K562 (cell line): ENCODE measurements around the gene C2CD4D. TPM values are rescaled to one million over a fixed set of nuclear protein-coding genes. Genes with fewer than 3 reads are reported as not detected.

Experiments
- ATAC-seq: fragments of 200-7000 bp; cut with Tn5 transposase; 3 replicates; pipeline ENCODE4 v1.9.1; 2020; ENCODE audit warnings: moderate library complexity
- BruUV-seq: library from RNA; stranded (reverse); fragments of 400-500 nt; replicated peaks from 2 replicates; lab custom pipeline; 2021; lab: Mats Ljungman, UMichigan
- CTCF ChIA-PET: fragments of 300-600 bp; formaldehyde crosslinking; extraction: SDS; loops from one replicate; lab custom pipeline; 2021; ENCODE audit warnings: low intra/inter-chr PET ratio; lab: Yijun Ruan, JAX
- POLR2A ChIA-PET: fragments of 300-600, 350-650 bp; sonication (Branson Sonifier 250); formaldehyde crosslinking; extraction: SDS; loops from one replicate; lab custom pipeline; 2021; ENCODE audit warnings: antibody characterized with exemption, inconsistent platforms; lab: Yijun Ruan, JAX
- DNase-seq, 4 experiments: peaks; one replicate each; pipeline versions ENCODE4 v3.0.0 to v3.0.0-alpha.2; 2011 to 2018; ENCODE audit warnings: low spot score in 3 of 4, mixed read lengths in 3 of 4; ENCODE audit errors: extremely low read depth in 1 of 4
- FAIRE-seq: peaks from 2 replicates; lab custom pipeline; 2011; peaks lifted over from hg19 to GRCh38; lab: Jason Lieb, UNC
- H2AFZ ChIP-seq: 2 replicates; pipeline ENCODE4 v1.6.0; 2011; ENCODE audit warnings: low read depth, low read length, control low read depth, inconsistent platforms
- H3K27ac ChIP-seq: fragments of 200-600 bp; 3 replicates; pipeline ENCODE4 v1.8.0; 2011; ENCODE audit warnings: low read depth, mild to moderate bottlenecking, control low read depth, inconsistent platforms, low read length, moderate library complexity, mixed read lengths; ENCODE audit errors: extremely low read depth
- H3K27me3 ChIP-seq, 2 experiments: fragments of 300-600 bp in 1 of 2; 2 replicates in 1 of 2; 3 replicates in 1 of 2; pipeline versions ENCODE4 v1.6.0 to v1.8.0; 2011; ENCODE audit warnings: inconsistent platforms in 2 of 2, low read length in 2 of 2, mild to moderate bottlenecking in 1 of 2, mixed read lengths in 1 of 2, moderate library complexity in 1 of 2; ENCODE audit not compliant: control insufficient read depth in 2 of 2, insufficient read depth in 2 of 2
- H3K36me3 ChIP-seq: fragments of 300-600 bp; 3 replicates; pipeline ENCODE4 v1.8.0; 2011; ENCODE audit warnings: mild to moderate bottlenecking, low read length, inconsistent platforms; ENCODE audit not compliant: control insufficient read depth, insufficient read depth
- H3K4me1 ChIP-seq, 2 experiments: fragments of 200-600 bp in 1 of 2; replicated peaks in 1 of 2; 2 replicates in 1 of 2; 3 replicates in 1 of 2; pipeline versions ENCODE4 v1.5.1 to v1.8.0; 2011; ENCODE audit warnings: inconsistent platforms in 2 of 2, low read length in 2 of 2, mild to moderate bottlenecking in 1 of 2, mixed read lengths in 1 of 2, moderate library complexity in 1 of 2; ENCODE audit not compliant: control insufficient read depth in 2 of 2, insufficient read depth in 2 of 2
- H3K4me2 ChIP-seq: 2 replicates; pipeline ENCODE4 v1.6.1; 2011; ENCODE audit warnings: low read length, control low read depth, inconsistent platforms, mixed read lengths; ENCODE audit not compliant: insufficient read depth
- H3K4me3 ChIP-seq: fragments of 200-600 bp; sonication (generic), shearing (Covaris generic); 2 replicates; pipeline ENCODE4 v1.5.1; 2016; ENCODE audit warnings: control low read depth, inconsistent platforms
- H3K79me2 ChIP-seq: fragments of 200-600 bp; 3 replicates; pipeline ENCODE4 v1.8.0; 2011; ENCODE audit warnings: low read length, inconsistent platforms; ENCODE audit not compliant: control insufficient read depth, insufficient read depth
- H3K9ac ChIP-seq, 2 experiments: 2 replicates each; pipeline versions ENCODE4 v1.6.0 to v1.6.1; 2011; ENCODE audit warnings: low read depth in 2 of 2, low read length in 2 of 2, control low read depth in 1 of 2, inconsistent platforms in 1 of 2, mild to moderate bottlenecking in 1 of 2, mixed read lengths in 1 of 2; ENCODE audit not compliant: insufficient read depth in 1 of 2
- H3K9me1 ChIP-seq: one replicate; pipeline ENCODE4 v1.6.0; 2011; ENCODE audit warnings: inconsistent platforms, mild to moderate bottlenecking, low read length, moderate library complexity; ENCODE audit not compliant: control insufficient read depth, insufficient read depth
- H3K9me3 ChIP-seq: replicated peaks from 2 replicates; pipeline ENCODE4 v1.5.1; 2011; ENCODE audit warnings: low read depth, low read length, inconsistent platforms; ENCODE audit not compliant: control insufficient read depth, insufficient read depth
- H4K20me1 ChIP-seq: replicated peaks from 2 replicates; pipeline ENCODE4 v1.6.1; 2011; ENCODE audit warnings: low read length, inconsistent platforms, mixed read lengths; ENCODE audit not compliant: control insufficient read depth, insufficient read depth
- CHD2 ChIP-seq: IDR thresholded peaks from 2 replicates; pipeline ENCODE4 v1.6.1; 2011; ENCODE audit warnings: low read depth, low read length
- CUX1 ChIP-seq: fragments of 200-800 bp; sonication (Bioruptor generic); IDR thresholded peaks from 2 replicates; pipeline ENCODE4 v1.6.1; 2016; ENCODE audit warnings: missing genetic modification characterization, missing compliant biosample characterization
- HDGF ChIP-seq: fragments of 450-650 bp; IDR thresholded peaks from 2 replicates; pipeline ENCODE4 v1.6.1; 2016
- PHB2 ChIP-seq: fragments of 450-650 bp; IDR thresholded peaks from 2 replicates; pipeline ENCODE4 v1.6.1; 2017; ENCODE audit warnings: low read depth
- PTTG1 ChIP-seq: fragments of 450-650 bp; IDR thresholded peaks from 2 replicates; pipeline ENCODE4 v1.6.1; 2016; ENCODE audit warnings: low read depth, mild to moderate bottlenecking, missing genetic modification characterization, missing compliant biosample characterization
- YBX1 ChIP-seq: fragments of 450-650 bp; IDR thresholded peaks from 2 replicates; pipeline ENCODE4 v1.7.1; 2016; ENCODE audit warnings: mild to moderate bottlenecking
- ZBTB7A ChIP-seq: IDR thresholded peaks from 2 replicates; pipeline ENCODE4 v1.6.1; 2011; ENCODE audit warnings: low read depth, mild to moderate bottlenecking, low read length, moderate library complexity, borderline replicate concordance; ENCODE audit not compliant: control insufficient read depth
- ZBTB8A ChIP-seq: fragments of 450-650 bp; IDR thresholded peaks from 2 replicates; pipeline ENCODE4 v1.6.1; 2018; ENCODE audit warnings: mild to moderate bottlenecking, moderate library complexity; ENCODE audit not compliant: partially characterized antibody
- ZFPM2 ChIP-seq: fragments of 250-450 bp; sonication (Bioruptor Pico); IDR thresholded peaks from 2 replicates; pipeline ENCODE4 v1.5.1; 2022; ENCODE audit warnings: mild to moderate bottlenecking
- ZNF277 ChIP-seq: fragments of 250-450 bp; sonication (Bioruptor Pico); IDR thresholded peaks from 2 replicates; pipeline ENCODE4 v1.8.0; 2022; ENCODE audit warnings: inconsistent platforms, mild to moderate bottlenecking, moderate library complexity, borderline replicate concordance
- ZNF408 ChIP-seq: fragments of 250-450 bp; sonication (Bioruptor Pico); IDR thresholded peaks from 2 replicates; pipeline ENCODE4 v1.4.0; 2020; ENCODE audit warnings: low read depth, mild to moderate bottlenecking, moderate library complexity
- ZNF561 ChIP-seq: fragments of 450-650 bp; formaldehyde crosslinking; conservative IDR thresholded peaks from 2 replicates; pipeline ENCODE4 v1.4.0; 2020; ENCODE audit warnings: mild to moderate bottlenecking, moderate library complexity
- WGBS: fragments of 100-300 bp; shearing (Covaris generic); methylation state at CpG from one replicate; pipeline ENCODE4 v1.1.6; 2016; ENCODE audit warnings: low coverage, mixed read lengths; ENCODE audit not compliant: insufficient coverage; ENCODE audit errors: missing lambda C conversion rate; 5-methylcytosine and 5-hydroxymethylcytosine counted together
- in situ Hi-C: fragments of 300-500 bp; cut with MboI; formaldehyde crosslinking; loops from 4 replicates; pipeline ENCODE4 v1.15.0; 2018; ENCODE audit warnings: inconsistent platforms, mixed read lengths
- intact Hi-C: fragments of 100-400 bp; cut with micrococcal nuclease; formaldehyde crosslinking; loops from 2 replicates; pipeline ENCODE4 v1.14.2; 2022
- polyA plus RNA-seq, 8 experiments: library from polyadenylated mRNA; depleted of rRNA in 4 of 8; stranded (reverse) in 5 of 8; unstranded in 3 of 8; fragments of >200 nt; fragmentation: Nextera tagmentation in 2 of 8; fragmentation: Illumina TruSeq in 1 of 8; extraction: Ambion mirVana in 2 of 8; extraction: Trizol in 1 of 8; gene quantifications; 2 replicates each; pipeline versions ENCODE4 v1.2.1 to v1.2.3, GENCODE V29; 2011 to 2014; ENCODE audit warnings: inconsistent platforms in 1 of 8, missing spikeins in 1 of 8
- total RNA-seq, 7 experiments: library from RNA; depleted of rRNA in 6 of 7; stranded (reverse); fragments of >200 nt in 6 of 7; fragmentation: Illumina TruSeq in 2 of 7; extraction: Trizol in 2 of 7; gene quantifications; 2 replicates each; pipeline versions ENCODE4 v1.2.1 to v1.2.3, GENCODE V29; 2011 to 2021; ENCODE audit warnings: low replicate concordance in 1 of 7

Gene C2CD4D
- total and polyA plus RNA-seq, 9 of the 15 experiments (the other 6 are each of a cell fraction or from before 2014, with no cell fraction given), result not detected

DNA sequence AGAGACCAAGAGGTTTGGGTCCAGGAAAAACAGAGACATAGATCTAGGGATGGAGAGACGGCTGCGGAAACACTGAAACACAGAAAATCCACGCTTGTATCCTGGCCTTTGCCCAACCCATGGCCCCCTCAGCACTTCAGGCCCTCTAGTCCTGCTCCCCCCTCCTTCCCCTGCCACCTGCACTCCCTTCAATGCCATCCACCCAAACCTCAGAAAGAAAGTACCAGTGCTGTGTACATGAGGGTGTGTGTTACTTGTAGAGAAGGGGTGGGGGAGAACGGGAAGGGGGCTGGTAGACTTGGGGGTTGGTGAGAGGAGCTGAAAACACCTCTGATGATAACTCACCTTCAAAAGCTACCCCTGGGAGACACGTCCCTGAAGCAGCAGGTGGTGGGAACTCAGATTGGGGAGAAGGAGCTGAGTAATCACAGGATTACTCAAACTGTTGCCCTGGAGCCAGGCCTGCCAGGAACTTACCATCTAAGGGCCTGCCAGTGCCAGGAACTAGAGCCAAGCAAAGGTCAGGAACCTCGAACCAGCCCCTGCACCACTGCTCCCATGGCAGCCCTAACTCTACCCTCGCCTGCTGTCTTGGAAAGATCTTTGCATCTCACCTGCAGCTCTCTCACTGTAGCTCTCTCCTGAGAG is 19.5 kb downstream of the C2CD4D start (continued):
- no peak for TF ChIP-seq ZBTB8A

DNA sequence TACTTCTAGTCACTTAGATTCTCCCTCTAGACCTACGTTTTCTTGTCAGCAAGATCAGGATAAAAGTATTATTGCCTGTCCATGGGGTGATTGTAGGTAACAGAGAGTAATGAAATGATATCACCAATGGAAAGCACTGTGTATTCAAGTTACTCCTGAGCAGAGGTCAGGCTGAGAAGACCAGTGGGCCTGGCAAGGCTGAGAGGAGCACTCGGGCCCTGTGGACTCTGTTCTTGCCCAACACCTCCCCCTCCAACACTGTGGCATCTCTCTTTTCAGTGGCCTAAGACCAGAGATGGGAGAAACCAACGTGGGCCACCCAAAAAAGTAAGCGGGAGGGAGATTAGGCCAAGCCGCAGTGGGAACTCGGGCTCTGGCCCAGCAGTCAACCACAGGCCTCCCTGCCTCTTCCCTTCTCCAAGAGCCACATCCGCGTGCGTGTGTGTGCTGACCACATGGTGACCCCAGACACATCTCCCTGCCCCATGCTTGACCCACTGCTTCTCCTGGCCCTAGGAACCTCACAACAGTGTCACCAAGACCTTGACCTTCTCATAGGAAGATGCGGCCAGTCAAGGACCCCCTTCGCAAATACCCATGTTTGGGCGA is 20.3 kb downstream of the C2CD4D start:
- FAIRE-seq, result no peak
- intact Hi-C loops, result no loop called here
- ChIA-PET CTCF (no interaction called here), POLR2A (no interaction called here)
- Histone ChIP-seq H3K9me3 (no peaks in the 10 kb centered on the region), H3K9me1 (no peaks in the 10 kb centered on the region), H4K20me1 (peaks cover 10% of the 10 kb centered on the region; the same call in 1 of the 2 replicates), H3K4me3 (no peak overlapping the region), H2AFZ (no peak overlapping the region), H3K79me2 (no peaks in the 10 kb centered on the region), H3K27me3 (peaks cover 66 to 82% of the 10 kb centered on the region in 2 experiments), H3K36me3 (no peaks in the 10 kb centered on the region), H3K4me1 (peaks cover 0 to 3% of the 10 kb centered on the region in 2 experiments; a peak in 2 of 5 replicates), H3K4me2 (no peak overlapping the region), H3K9ac (no peak overlapping the region), H3K27ac (no peak overlapping the region)
- in situ Hi-C loops, result no loop called here
- TF ChIP-seq ZBTB7A (no peak), CUX1 (CRISPR knock-in tag) (no peak), ZNF277 (CRISPR knock-in tag) (no peak), HDGF (no peak), ZNF408 (CRISPR knock-in tag) (no peak), YBX1 (no peak), PTTG1 (tag) (no peak), ZNF561 (CRISPR knock-in tag) (no peak), CHD2 (no peak), ZFPM2 (CRISPR knock-in tag) (no peak), PHB2 (no peak)
- no peak for DNase-seq
- no peak for ATAC-seq
- no TSS peak for BruUV-seq
- WGBS, result 13% methylated on average over 12 of the region's 12 CpGs
